HG03457 (cell line): ENCODE results near the gene CNTROB.

Experiments used
- ATAC-seq: cut with Tn5 transposase; IDR thresholded peaks from one replicate; pipeline ENCODE4 v1.9.1; 2021; ENCODE audit warnings: moderate number of reproducible peaks; ENCODE audit not compliant: unreplicated experiment

Gene CNTROB

DNA sequence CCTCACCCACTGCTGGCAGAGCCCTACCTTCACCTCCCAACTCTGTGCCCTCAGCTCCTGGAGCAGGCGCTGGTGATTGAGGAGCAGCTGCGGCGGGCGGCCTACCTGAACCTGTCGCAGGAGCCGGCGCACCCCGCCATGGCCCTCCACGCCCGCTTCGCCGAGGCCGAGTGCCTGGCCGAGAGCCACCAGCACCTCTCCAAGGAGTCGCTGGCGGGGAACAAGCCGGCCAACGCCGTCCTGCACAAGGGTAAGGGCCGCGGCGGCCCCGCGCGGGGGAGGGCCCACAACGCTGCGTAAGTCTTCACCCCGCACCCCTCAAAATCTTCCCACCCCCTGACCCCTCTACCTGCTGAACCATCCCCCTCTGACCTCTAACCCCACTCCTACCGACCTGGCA is 22.9 kb upstream of the CNTROB start:
- no peak for ATAC-seq

DNA sequence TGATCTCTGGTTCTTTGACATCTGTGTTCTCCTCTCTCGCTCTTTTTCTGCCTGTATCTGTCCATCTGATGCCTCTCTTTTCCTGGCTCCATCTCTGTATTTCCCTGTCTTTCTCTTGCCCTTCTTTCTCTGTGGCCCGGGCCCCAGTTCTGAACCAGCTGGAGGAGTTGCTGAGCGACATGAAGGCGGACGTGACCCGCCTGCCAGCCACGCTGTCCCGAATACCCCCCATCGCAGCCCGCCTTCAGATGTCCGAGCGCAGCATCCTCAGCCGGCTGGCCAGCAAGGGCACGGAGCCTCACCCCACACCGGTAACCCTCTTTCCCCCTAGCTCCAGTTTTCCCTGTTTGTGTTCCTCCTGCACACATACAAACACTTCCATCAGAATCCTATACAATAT is 21.7 kb upstream of the CNTROB start:
- no peak for ATAC-seq

GRCh38 chr17:7910711-7911110 is 21.3 kb upstream of the CNTROB start:
- no peak for ATAC-seq

- ATAC-seq = no peak
Measured at GRCh38 chr17:7911116-7911515, 20.9 kb upstream of the CNTROB start.

DNA sequence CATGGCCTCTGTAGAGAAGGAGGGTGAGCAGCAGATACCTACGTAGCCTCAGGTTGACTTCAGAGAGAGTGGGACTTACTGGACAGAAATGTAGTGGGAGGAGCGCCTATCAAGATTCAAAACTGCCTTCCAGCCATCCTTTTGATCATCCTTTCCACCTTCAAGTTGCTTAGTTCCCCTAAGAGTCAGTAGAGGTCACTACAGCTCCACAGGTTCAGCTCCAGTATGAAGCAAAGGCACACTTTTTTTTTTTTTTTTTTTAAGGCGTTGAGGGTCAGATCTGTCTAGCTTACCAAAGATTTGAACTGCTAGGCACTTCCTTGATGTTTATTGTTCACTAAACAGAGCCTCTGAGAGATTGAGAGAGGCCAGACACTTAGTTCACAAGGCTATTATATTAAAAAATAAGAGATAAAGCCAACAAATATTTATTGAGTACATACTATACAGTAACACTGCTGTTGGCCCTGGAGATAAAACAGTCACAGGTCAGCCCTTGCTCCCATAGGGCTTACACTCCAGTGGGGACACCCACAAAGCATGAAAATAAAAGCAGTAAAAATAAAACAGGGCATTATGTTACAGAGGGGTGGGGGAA is 19.0 kb upstream of the CNTROB start:
- no peak for ATAC-seq

DNA sequence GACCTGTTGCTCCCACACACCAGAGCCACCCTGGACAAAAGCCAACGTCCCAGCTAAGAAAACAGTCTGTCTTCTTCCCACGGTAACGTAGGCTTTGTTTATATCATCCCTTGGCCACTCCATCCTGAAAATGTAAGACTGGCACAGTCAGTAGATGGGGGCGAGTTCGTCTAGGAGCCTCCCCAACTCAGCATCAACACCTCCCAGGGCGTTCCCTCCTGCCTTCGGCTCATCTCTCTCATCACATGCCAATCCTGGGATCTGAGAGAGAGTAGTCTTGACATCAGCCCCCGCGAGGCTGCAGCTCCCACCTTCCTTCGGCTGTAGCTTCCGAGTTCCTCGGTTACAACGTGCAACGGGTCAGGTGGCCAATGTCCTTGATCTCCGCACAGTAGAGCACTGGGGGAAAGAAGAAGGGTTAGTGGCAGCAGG is 16.8 kb upstream of the CNTROB start:
- no peak for ATAC-seq

DNA sequence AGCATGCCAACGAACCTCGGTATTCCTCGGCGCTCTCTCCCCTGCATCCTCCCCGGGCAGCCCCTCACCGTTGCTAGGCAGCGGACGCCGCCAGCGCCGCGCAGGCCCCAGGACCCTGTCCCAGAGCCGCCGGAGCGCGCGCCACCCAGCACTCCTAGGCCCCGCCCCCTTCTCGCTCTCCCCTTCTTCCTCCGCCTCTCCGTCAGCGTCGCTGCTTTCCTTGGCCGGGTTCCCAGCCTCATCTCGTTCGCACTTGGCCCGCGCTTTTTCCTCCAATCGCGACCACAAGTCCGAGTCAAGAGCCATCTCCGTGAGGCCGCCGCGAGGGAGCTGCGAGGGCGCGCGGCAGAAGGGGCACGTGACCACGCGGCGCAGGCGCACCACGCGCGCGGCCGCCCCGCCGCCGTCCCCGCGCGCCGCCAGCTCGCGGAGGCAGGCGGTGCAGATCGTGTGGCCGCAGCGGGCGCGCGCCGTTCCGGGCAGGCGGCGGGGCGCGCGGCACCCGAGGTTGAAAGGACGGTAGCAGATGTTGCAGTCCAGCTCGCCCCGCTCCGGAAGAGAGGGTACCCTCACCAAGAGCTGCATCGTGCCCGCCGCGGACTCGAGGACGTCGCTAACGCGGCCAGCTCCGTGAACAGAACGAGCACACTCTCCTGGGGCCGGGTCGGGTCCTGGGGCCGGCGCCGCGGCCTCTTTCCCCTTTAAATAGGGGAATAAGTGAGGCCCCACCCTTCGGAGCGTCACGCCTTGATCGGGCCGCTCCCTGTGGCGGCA is 16.2 kb upstream of the CNTROB start, which contains the start of gene RNF227:
TSS of gene RNF227 (minus strand) at position 679 of the 774 bp plus-strand sequence. CDS start at position 585, 94 bp downstream.
- ATAC-seq = peak; percentile 49

DNA sequence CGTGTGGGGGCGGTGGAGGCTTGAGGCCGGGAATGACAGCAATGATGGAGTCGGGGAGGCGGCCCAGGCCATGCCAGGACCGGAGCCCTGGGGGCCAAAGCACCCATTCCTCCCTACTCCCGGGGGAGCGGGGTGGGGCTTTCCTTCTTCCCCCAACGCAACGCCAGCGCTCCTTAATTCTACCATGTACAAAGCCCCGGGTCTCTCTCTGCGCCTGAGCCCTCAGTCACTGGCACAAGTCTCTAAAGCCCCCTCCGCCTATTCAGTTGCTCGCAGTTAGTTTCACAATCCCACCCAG is 15.7 kb upstream of the CNTROB start:
- no peak for ATAC-seq

- ATAC-seq = no peak
Measured at GRCh38 chr17:7916808-7917207, 15.2 kb upstream of the CNTROB start.

DNA sequence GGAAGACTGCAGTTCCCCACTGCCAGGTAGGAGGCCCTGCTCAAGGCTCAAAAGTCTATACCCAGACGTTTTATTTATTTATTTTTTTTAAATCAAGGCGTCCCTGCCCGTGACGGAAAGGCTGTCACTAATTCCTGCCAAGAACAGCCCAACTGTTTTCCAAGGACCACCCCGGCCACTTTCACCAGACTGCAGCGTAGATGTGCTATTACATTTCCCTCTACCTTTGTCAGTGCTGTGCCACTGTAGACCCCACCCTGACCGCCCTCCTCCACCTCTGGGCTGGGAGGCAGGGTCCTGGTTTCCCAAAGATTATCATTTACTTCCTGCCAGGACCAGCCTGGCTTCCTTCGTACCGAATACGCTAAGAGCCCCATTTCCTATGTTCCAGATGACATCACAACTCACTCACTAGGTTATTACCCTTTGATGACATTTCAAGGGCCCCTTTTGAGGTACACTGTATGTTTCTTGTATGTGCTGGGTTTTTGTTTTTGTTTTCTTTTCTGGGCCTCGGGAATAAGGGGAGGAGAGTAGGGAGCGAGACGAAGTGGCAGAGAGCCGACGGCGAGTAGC is 9.6 kb upstream of the CNTROB start:
- ATAC-seq = no peak

GRCh38 chr17:7922845-7923628 is 9.0 kb upstream of the CNTROB start:
- no peak for ATAC-seq

DNA sequence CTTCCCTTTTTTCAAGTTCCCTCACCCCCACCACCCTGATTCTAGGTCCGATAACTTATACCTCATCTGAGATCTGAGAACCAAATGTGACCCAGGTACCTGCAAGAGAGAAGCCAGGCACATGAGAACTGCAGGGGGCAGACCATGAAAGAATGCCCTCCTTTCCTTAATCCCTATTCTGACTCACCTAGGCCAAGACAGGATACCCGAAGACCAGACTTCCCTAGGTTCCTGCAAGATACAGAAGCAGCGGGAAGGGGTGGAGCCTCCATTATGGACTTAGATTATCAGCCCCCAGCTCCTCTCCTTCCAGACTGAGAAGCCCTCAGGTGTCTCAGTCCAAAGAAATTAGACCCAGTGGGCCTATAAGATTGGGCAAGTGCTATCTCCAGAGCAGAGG is 4.4 kb upstream of the CNTROB start:
- no peak for ATAC-seq

DNA sequence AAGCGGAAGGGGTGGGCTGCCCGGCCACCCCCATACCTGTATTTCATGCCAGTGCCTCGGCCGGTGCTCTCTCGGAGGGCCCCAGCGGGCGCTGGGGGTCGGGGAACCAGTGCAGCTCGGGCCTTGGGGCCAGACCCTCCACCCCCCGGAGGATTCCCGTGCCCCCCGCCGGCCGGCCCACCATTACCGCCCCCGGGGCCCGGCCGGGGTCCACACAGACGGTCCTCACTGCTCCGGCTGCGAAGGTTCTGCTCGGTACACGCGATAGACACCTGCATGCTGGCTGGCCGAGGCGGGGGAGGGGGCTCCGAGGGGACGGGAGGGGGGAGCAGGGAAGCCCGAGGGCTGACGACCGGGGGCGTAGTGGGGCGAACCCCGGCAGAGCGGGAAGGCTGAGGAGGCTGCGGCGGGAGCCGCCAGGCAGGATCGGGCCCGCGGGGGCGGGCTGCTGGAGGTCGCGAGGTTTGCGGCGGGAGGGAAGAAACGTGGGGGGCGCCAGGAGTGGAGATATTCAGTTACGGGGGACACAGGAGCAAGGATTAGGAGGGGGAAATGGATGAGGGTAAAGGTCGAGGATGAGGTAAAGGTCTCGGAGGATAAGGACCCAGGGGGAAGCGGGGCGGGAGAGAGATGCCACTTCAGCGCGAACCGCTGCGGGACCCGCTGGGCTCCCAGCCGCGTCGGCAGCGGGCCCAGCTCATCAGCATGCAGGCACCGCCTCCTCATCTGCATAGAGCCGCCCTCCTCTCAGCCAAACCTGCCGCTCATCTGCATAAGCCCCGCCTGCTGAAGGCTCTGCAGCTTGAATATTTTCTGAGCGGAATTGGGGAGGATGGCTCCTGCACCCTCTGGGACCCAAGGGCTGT is 2.6 kb upstream of the CNTROB start, which contains the start of gene KCNAB3:
TSS of gene KCNAB3 (minus strand) at position 699 of the 866 bp plus-strand sequence. CDS start at position 278, 421 bp downstream.
- no peak for ATAC-seq

DNA sequence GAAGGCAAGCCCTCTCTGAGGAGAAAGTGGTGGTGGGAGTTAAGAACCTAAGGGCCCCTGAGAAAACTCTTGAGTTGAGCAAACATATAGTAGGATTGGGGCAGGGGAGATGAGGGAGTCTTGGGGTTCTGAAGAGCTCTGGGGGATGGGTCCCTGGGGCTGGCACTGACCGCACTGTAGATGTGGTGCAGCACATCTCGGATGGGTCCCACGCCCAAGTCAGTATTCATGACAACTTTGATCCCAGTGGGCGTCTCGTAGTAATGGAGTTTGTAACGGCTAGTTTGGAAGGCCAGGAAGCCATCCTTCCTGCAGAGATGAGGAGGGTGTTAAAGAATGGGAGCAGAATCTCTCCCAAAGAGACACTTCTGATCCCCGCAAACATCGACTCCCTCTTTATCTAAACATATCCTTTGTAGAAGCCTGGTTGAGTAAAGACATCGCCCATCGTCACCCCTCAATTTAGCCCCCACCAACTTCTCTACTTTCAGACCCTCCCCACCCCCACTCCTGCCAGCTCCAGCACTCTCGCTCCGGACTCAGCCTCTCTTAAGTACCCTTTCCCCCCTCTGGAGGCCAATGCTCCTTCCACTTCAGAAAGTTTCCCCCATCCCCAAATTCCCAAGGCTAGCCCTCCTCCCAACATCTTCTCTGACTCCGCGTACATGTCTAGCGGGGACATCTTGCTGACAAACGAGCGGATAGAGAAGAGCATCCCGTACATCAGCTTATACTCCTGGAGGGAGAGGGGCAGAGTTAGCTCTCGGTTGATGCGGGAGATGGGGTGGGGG is 970 bp upstream of the CNTROB start:
- no peak for ATAC-seq

DNA sequence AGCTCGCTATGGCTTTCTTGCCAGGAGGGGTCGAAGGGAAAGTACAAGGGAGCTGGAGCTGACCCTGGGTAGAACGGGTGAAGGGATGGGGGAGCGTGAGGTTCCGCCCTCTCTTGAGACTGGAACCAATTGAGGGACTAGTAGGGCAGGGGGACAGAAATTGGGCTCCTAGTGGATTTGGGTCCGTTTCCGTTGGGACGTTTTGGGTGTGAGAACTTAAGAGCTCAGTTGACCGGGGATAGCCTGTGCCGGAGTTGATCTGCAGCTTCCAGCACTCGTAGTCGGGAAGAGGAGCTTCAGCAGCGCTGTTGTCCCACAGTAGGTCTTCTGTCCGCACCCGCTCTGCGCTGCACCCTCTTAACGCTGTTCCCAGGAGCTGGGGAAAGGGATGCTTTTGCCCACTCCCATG is 481 bp downstream of the CNTROB start:
- ATAC-seq = peak; percentile 10

GRCh38 chr17:7932949-7933348 is 943 bp downstream of the CNTROB start:
- no peak for ATAC-seq

GRCh38 chr17:7935859-7936258 is 3.9 kb downstream of the CNTROB start:
- ATAC-seq = no peak

- no peak for ATAC-seq
Measured at GRCh38 chr17:7940034-7940433, 8.0 kb downstream of the CNTROB start.

- no peak for ATAC-seq
Measured at GRCh38 chr17:7940743-7941142, 8.7 kb downstream of the CNTROB start.

DNA sequence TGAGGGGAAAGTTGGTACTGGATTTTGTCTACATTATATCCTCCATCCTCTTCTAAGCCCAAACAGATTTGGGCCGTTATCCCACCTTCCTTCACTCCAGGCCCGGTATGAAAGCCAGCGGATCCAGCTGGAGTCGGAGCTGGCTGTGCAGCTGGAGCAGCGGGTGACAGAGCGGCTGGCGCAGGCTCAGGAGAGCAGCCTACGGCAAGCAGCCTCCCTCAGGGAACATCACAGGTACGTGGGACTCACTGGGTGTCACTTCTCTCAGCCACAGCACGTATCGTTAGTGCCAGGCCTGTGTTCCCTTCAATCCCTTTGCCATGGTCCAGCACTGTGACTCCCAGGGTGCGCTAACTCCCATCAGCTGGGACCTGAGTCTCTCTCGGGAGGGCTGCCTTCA is 11.3 kb downstream of the CNTROB start:
- ATAC-seq = no peak
